ENCODE data around the gene TRIM5. TPM values are rescaled to one million over a fixed set of nuclear protein-coding genes. Genes with fewer than 3 reads are reported as not detected.

Gene TRIM5
- 10 to 100 TPM; 12.6 to 22.8 (median 16.7) TPM for total RNA-seq

- TF ChIP-seq CTCF (IDR thresholded peaks at IDR 0.05; ENCODE audit: low read depth): no peak
These were observed at the start of gene TRIM5 for GRCh38 chr11:5684646-5685362. TRIM5 (minus strand) TSS chr11:5685074; CDS start chr11:5680177, 4,897 bp downstream.

- TF ChIP-seq CTCF (IDR thresholded peaks at IDR 0.05; ENCODE audit: low read depth): no peak
These were observed 42.8 kb upstream of the TRIM5 start for GRCh38 chr11:5727691-5728090.

GRCh38 chr11:5726351-5726750, 41.5 kb upstream of the TRIM5 start:
- no peak for TF ChIP-seq CTCF (IDR thresholded peaks at IDR 0.05; ENCODE audit: low read depth)

GRCh38 chr11:5722622-5723021, 37.7 kb upstream of the TRIM5 start:
- no peak for TF ChIP-seq CTCF (IDR thresholded peaks at IDR 0.05; ENCODE audit: low read depth)

- TF ChIP-seq CTCF (IDR thresholded peaks at IDR 0.05; ENCODE audit: low read depth): no peak
These were observed 35.0 kb upstream of the TRIM5 start for GRCh38 chr11:5719703-5720495.

GRCh38 chr11:5713695-5714094, 28.8 kb upstream of the TRIM5 start:
- TF ChIP-seq CTCF (IDR thresholded peaks at IDR 0.05; ENCODE audit: low read depth): no peak

GRCh38 chr11:5712507-5712906, 27.6 kb upstream of the TRIM5 start:
- TF ChIP-seq CTCF (IDR thresholded peaks at IDR 0.05; ENCODE audit: low read depth): no peak

All from subcutaneous adipose tissue (tissue), 4 donors.